OCI-LY1 (cell line): ENCODE measurements around the gene IP6K3.

Experiments used
- H2AFZ ChIP-seq: fragments of 200-600 bp; sonication (generic), shearing (Covaris generic); 2 replicates; pipeline ENCODE4 v1.6.0; 2014; ENCODE audit warnings: antibody characterized with exemption, mild to moderate bottlenecking, low read length
- H3F3A ChIP-seq: fragments of 200-600 bp; sonication (generic), shearing (Covaris generic); 2 replicates; pipeline ENCODE4 v1.6.0; 2014; ENCODE audit warnings: mild to moderate bottlenecking, antibody characterized with exemption, low read length, moderate library complexity; ENCODE audit not compliant: insufficient read depth
- H3K27ac ChIP-seq: fragments of 200-600 bp; sonication (generic); 2 replicates; pipeline ENCODE4 v1.5.1; 2014; ENCODE audit warnings: low read length, mixed run types, mild to moderate bottlenecking, low read depth; ENCODE audit not compliant: poor library complexity, severe bottlenecking
- H3K27me3 ChIP-seq: fragments of 200-600 bp; sonication (generic); 2 replicates; pipeline ENCODE4 v1.6.0; 2014; ENCODE audit warnings: antibody characterized with exemption, mild to moderate bottlenecking, low read length, moderate library complexity; ENCODE audit not compliant: insufficient read depth
- H3K36me3 ChIP-seq: fragments of 200-600 bp; sonication (generic); 2 replicates; pipeline ENCODE4 v1.6.1; 2014; ENCODE audit warnings: mild to moderate bottlenecking, antibody characterized with exemption, low read length, moderate library complexity, mixed read lengths; ENCODE audit not compliant: insufficient read depth
- H3K4me1 ChIP-seq: fragments of 200-600 bp; sonication (generic); 2 replicates; pipeline ENCODE4 v1.5.1; 2014; ENCODE audit warnings: mild to moderate bottlenecking, low read length, moderate library complexity; ENCODE audit not compliant: insufficient read depth, severe bottlenecking
- H3K4me2 ChIP-seq: fragments of 200-600 bp; sonication (generic), shearing (Covaris generic); 2 replicates; pipeline ENCODE4 v1.6.1; 2014; ENCODE audit warnings: low read length
- H3K4me3 ChIP-seq: fragments of 200-600 bp; sonication (generic); 2 replicates; pipeline ENCODE4 v1.5.1; 2014; ENCODE audit warnings: low read length, low read depth, mild to moderate bottlenecking, mixed read lengths; ENCODE audit not compliant: poor library complexity, severe bottlenecking
- H3K79me2 ChIP-seq: fragments of 200-600 bp; shearing (Covaris generic); 2 replicates; pipeline ENCODE4 v1.6.1; 2016; ENCODE audit warnings: mixed run types, low read length, mixed read lengths; ENCODE audit not compliant: insufficient read depth
- H3K9ac ChIP-seq: fragments of 200-600 bp; sonication (generic), shearing (Covaris generic); 2 replicates; pipeline ENCODE4 v1.6.1; 2014; ENCODE audit warnings: mild to moderate bottlenecking, low read length, mixed read lengths
- H3K9me2 ChIP-seq: fragments of 200-600 bp; sonication (generic), shearing (Covaris generic); 2 replicates; pipeline ENCODE4 v1.6.1; 2014; ENCODE audit warnings: low read depth, mild to moderate bottlenecking, low read length, mixed read lengths
- H3K9me3 ChIP-seq: fragments of 200-600 bp; shearing (Covaris generic); 2 replicates; pipeline ENCODE4 v1.6.1; 2014; ENCODE audit warnings: low read length, mixed read lengths
- H4K20me1 ChIP-seq: fragments of 200-600 bp; sonication (generic), shearing (Covaris generic); 2 replicates; pipeline ENCODE4 v1.6.0; 2016; ENCODE audit warnings: mild to moderate bottlenecking, low read length; ENCODE audit not compliant: insufficient read depth
- CTCF ChIP-seq: fragments of 200-600 bp; sonication (generic), shearing (Covaris generic); IDR thresholded peaks from 2 replicates; pipeline ENCODE4 v1.5.1; 2017; ENCODE audit warnings: mild to moderate bottlenecking, antibody characterized with exemption, low read length, moderate library complexity, mixed read lengths
- EZH2 ChIP-seq: fragments of 200-600 bp; sonication (generic), shearing (Covaris generic); IDR thresholded peaks from 2 replicates; pipeline ENCODE4 v1.8.0; 2017; ENCODE audit warnings: borderline replicate concordance, mixed run types, mild to moderate bottlenecking, antibody characterized with exemption, low read length, moderate library complexity, mixed read lengths

IP6K3 gene

DNA sequence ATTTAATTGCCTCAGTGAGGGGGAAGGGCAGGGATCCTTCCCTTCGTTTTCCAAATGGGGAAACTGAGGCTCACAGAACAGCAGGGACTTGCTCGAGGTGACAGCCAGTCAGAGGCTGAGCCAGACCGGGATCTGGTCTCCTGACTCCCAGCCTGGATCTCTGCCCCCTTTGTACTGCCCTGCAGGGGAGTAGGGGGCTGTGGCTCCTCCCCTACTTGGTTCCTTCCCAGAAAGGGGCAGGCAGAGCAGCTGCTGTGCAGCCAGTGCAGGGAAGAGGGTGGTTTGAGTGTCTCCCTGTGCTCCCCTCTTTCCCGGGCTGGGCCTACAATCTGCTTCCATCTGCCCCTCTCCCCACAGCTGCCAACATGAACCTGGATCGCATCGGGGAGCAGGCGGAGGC is 72.9 kb downstream of the IP6K3 start:
- Histone ChIP-seq H3K4me1 (no peaks in the 10 kb centered on the region), H3K79me2 (no peaks in the 10 kb centered on the region), H3K9ac (no peak overlapping the region), H3K4me3 (no peak overlapping the region), H3F3A (no peaks in the 10 kb centered on the region), H2AFZ (no peak overlapping the region), H3K36me3 (peaks cover 95% of the 10 kb centered on the region), H3K9me2 (no peaks in the 10 kb centered on the region), H3K9me3 (no peaks in the 10 kb centered on the region), H3K27ac (no peak overlapping the region), H4K20me1 (no peaks in the 10 kb centered on the region), H3K27me3 (no peaks in the 10 kb centered on the region), H3K4me2 (no peak overlapping the region)
- no peak for TF ChIP-seq EZH2
- TF ChIP-seq CTCF, result no peak

DNA sequence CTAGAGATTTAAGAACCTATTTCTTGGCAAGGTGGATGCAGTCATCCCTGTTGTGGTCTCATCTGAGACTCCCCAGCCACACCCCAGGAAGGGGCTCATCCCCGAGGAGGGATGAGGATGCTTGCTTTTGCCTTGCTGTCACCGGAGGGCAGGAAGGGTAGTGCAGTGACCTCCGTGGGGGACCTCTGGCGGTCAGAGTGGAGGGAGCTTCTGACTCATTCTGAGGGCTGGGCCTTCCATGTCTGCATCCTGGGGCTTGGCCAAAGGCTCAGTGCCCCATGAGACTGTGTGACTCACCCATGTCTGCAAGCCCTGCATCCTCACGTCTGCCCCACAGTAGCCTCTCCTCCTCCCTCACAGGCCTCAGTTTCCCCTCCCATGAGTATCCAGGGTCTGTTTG is 73.9 kb downstream of the IP6K3 start:
- Histone ChIP-seq H3K79me2 (no peaks in the 10 kb centered on the region), H3K27me3 (no peaks in the 10 kb centered on the region), H3K27ac (no peak overlapping the region), H3K4me3 (no peak overlapping the region), H3K9me3 (no peaks in the 10 kb centered on the region), H2AFZ (no peak overlapping the region), H3F3A (no peaks in the 10 kb centered on the region), H3K4me2 (no peak overlapping the region), H3K4me1 (peaks cover 4% of the 10 kb centered on the region), H4K20me1 (no peaks in the 10 kb centered on the region), H3K9me2 (no peaks in the 10 kb centered on the region), H3K9ac (no peak overlapping the region), H3K36me3 (peaks cover 96% of the 10 kb centered on the region)
- TF ChIP-seq CTCF (no peak; the same call in 1 of the 2 replicates), EZH2 (no peak)

GRCh38 chr6:33671744-33672072 is 75.0 kb downstream of the IP6K3 start:
- H3K27ac ChIP-seq, result no peak overlapping the region
- H2AFZ ChIP-seq, result no peak overlapping the region
- peaks cover 96% of the 10 kb centered on the region for H3K36me3 ChIP-seq

More at GRCh38 chr6:33671744-33672072, 75.0 kb downstream of the IP6K3 start:
- peaks cover 4% of the 10 kb centered on the region for H3K4me1 ChIP-seq
- H3F3A ChIP-seq, result no peaks in the 10 kb centered on the region
- TF ChIP-seq EZH2 (no peak), CTCF (no peak)
- H3K9me2 ChIP-seq, result no peaks in the 10 kb centered on the region
- H4K20me1 ChIP-seq, result no peaks in the 10 kb centered on the region
- no peak overlapping the region for H3K4me3 ChIP-seq
- no peak overlapping the region for H3K9ac ChIP-seq
- no peaks in the 10 kb centered on the region for H3K9me3 ChIP-seq
- no peaks in the 10 kb centered on the region for H3K27me3 ChIP-seq
- no peak overlapping the region for H3K4me2 ChIP-seq
- H3K79me2 ChIP-seq, result no peaks in the 10 kb centered on the region
